Dendritic cell treated with granulocyte-macrophage colony-stimulating factor and Interleukin-4, amounts not matched to agents 40 ng/mL and 50 ng/mL, for 4 days (primary cell): ENCODE results near the gene WDR75.

Experiments used
- H3K27ac Mint-ChIP-seq: one replicate; pipeline ENCODE4 v1.8.0; 2022; ENCODE audit warnings: mild to moderate bottlenecking, mixed read lengths
- H3K27me3 Mint-ChIP-seq: one replicate; pipeline ENCODE4 v1.8.0; 2022; ENCODE audit warnings: mild to moderate bottlenecking, mixed read lengths
- H3K36me3 Mint-ChIP-seq: one replicate; pipeline ENCODE4 v1.8.0; 2022; ENCODE audit warnings: low read depth, mixed read lengths
- H3K4me1 Mint-ChIP-seq: one replicate; pipeline ENCODE4 v1.8.0; 2022; ENCODE audit warnings: low read depth, mixed read lengths
- H3K4me3 Mint-ChIP-seq: one replicate; pipeline ENCODE4 v1.8.0; 2022; ENCODE audit warnings: mild to moderate bottlenecking, moderate library complexity, mixed read lengths
- H3K9me3 Mint-ChIP-seq: one replicate; pipeline ENCODE4 v1.8.0; 2022; ENCODE audit warnings: mixed read lengths
- intact Hi-C: fragments of 100-400 bp; cut with micrococcal nuclease; formaldehyde crosslinking; loops from one replicate; pipeline ENCODE4 v1.15.0; 2022

The WDR75 gene

DNA sequence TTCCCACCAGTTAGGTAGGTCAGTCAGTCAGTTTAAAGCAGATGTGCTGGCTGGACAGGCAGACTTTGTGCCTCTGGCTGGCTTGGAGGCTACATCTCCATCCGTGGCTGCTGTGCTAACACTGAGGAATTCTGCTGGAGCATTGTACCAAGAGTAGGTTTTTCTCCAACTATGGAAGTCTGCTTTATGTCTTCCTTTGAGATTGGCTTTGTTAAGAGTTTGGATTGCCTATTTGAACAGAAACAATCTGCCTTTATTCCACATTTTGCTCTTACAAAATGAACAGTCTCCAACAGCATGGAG, 46.7 kb downstream of the WDR75 start:
- intact Hi-C loops = no loop called here

DNA sequence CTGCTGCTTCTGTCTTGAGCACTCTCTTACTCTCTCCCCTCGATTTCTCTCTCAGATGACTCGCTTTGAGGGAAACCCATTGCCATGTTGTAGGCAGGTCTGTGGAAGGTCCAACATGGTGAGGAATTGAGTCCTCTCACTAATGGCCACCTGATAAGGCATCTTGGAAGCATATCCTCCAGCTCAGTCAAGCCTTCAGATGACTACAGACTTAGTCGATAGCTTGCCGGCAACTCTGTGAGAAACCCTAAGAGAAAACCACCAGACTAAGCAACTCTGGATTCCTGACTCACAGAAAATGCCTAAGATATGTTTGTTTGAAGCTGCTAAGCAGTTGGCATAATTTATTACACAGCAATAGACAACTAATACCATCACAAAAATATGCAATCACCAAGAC, 51.2 kb downstream of the WDR75 start:
- Mint-ChIP-seq H3K36me3 (peaks cover 6% of the 10 kb centered on the region), H3K9me3 (peaks cover 17% of the 10 kb centered on the region), H3K4me1 (no peaks in the 10 kb centered on the region), H3K27me3 (no peaks in the 10 kb centered on the region), H3K27ac (no peak overlapping the region), H3K4me3 (no peak overlapping the region)
- intact Hi-C loops = no loop called here

More for the DNA sequence above, 46.7 kb downstream of the WDR75 start:
- Mint-ChIP-seq H3K4me3 (no peak overlapping the region), H3K9me3 (no peaks in the 10 kb centered on the region), H3K4me1 (no peaks in the 10 kb centered on the region), H3K36me3 (no peaks in the 10 kb centered on the region), H3K27me3 (no peaks in the 10 kb centered on the region), H3K27ac (no peak overlapping the region)

DNA sequence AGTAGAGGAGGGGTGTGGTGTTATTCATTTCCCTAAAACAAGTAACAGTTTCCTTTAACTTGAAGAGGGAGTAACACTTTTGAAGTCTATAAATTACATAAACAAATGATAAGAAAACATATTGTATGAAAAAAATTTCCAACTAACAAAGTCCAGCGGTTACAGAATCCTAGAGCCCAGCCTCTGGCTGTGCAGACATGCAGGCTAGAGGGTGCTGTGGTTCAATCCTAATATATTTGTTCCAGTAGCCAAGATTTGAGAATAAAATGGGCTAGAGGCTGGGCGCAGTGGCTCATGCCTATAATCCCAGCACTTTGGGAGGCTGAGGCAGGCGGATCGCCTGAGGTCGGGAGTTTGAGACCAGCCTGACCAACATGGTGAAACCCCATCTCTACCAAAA, 56.9 kb downstream of the WDR75 start:
- peaks cover 14% of the 10 kb centered on the region for H3K4me1 Mint-ChIP-seq
- peaks cover 6% of the 10 kb centered on the region for H3K36me3 Mint-ChIP-seq
- peak overlapping the region; percentile 20 for H3K27ac Mint-ChIP-seq
- intact Hi-C loops = no loop called here
- no peak overlapping the region for H3K4me3 Mint-ChIP-seq
- no peaks in the 10 kb centered on the region for H3K27me3 Mint-ChIP-seq
- H3K9me3 Mint-ChIP-seq = peaks cover 17% of the 10 kb centered on the region

DNA sequence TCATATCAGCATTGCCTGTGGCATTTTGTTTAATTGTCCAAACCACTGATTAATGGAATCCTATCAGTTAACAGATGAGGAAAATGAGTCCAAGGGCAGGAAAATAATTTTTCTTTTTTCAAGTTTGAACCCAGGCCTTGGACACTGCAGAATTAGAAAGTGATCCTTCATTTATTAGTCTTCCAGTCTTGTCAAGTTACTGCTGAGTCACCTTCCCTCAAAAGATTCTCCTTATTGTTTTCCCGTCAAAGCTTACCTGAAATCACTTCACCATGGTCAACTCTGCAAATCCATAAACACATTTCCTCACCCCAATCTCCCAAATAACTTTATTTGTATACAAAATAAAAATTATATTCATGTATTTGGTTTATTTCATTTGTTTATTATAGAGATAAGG, 57.9 kb downstream of the WDR75 start:
- intact Hi-C loops = no loop called here
- H3K9me3 Mint-ChIP-seq = peaks cover 17% of the 10 kb centered on the region
- no peak overlapping the region for H3K4me3 Mint-ChIP-seq
- H3K36me3 Mint-ChIP-seq = peaks cover 6% of the 10 kb centered on the region
- H3K4me1 Mint-ChIP-seq = peaks cover 14% of the 10 kb centered on the region
- H3K27ac Mint-ChIP-seq = no peak overlapping the region
- H3K27me3 Mint-ChIP-seq = no peaks in the 10 kb centered on the region

DNA sequence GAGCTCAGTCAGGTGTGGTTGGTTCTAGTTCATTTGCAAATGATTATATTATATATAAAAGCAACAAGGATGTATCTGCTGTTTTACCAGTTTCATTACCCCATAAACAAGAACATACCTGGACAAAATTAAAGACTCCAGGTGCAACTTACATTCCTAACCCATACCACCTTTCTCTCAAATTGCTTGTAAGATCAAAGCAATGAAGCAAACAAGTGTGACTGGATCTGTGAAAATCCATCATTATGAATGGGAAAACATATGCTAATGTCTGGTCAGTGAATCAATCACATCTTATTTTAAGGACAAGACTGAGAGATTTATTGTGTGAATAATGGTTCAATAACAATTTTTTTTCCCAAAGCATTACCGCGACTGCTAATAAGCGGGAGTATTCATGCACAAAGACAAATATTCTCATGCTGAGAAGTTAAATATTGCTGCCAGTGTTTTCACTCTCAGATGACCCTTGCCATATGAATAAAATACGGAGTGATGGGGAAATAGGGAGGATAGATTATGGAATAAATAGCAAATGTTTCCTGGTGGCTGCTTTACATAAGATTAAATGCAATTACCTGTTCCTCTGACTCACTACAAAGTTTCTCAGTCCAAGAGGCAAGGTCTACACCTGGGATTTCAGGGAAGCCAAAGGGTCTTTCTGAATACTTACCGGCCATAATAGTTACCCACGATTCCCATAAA, 59.3 kb downstream of the WDR75 start:
- peaks cover 22% of the 10 kb centered on the region for H3K4me1 Mint-ChIP-seq

DNA sequence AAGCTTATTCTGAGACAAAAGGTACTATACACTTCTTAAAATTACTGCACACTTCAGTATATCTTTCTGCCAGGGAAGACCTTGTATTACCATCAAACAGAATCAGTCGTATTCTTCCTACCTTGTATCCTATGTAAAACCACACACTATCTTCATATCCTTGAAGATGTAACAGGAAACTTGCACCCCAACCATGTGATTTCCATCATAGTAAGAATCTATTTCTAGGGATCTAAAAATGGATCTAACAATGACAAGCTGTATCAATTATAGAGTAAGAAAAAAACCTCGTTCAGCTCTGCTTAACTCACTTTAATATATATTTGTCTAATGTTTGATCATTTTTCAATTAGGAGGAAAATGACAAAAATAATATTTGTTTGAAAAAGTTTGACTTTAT, 60.2 kb downstream of the WDR75 start:
- H3K36me3 Mint-ChIP-seq = no peaks in the 10 kb centered on the region
- peaks cover 30% of the 10 kb centered on the region for H3K4me1 Mint-ChIP-seq
- no peaks in the 10 kb centered on the region for H3K27me3 Mint-ChIP-seq
- H3K4me3 Mint-ChIP-seq = no peak overlapping the region
- intact Hi-C loops = no loop called here
- no peak overlapping the region for H3K27ac Mint-ChIP-seq
- H3K9me3 Mint-ChIP-seq = no peaks in the 10 kb centered on the region

More for the DNA sequence above, 59.3 kb downstream of the WDR75 start:
- Mint-ChIP-seq H3K9me3 (peaks cover 3% of the 10 kb centered on the region), H3K36me3 (no peaks in the 10 kb centered on the region), H3K27me3 (no peaks in the 10 kb centered on the region), H3K4me3 (no peak overlapping the region), H3K27ac (no peak overlapping the region)
- intact Hi-C loops = no loop called here

DNA sequence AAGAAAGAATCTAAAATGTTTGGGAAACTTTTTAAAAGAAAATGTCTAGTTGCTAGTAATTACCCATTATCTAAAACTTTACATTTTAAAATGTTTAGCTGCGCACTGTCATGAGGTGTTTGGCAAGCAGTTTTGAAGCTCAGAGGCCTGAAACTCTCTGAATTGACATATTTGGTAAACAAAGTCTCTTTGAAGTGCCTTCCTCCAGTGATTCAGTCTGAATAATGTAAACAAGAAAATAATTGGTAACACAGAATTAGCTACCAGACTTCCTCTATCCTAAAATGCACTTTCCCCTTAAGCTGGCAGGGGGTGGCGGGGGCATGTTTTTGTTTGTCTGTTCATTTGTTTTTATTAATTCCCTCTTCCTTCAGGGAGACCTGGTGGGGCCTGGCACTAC, 61.4 kb downstream of the WDR75 start:
- intact Hi-C loops = no loop called here
- Mint-ChIP-seq H3K36me3 (no peaks in the 10 kb centered on the region), H3K27ac (no peak overlapping the region), H3K27me3 (no peaks in the 10 kb centered on the region), H3K4me3 (no peak overlapping the region), H3K4me1 (peaks cover 33% of the 10 kb centered on the region), H3K9me3 (no peaks in the 10 kb centered on the region)

DNA sequence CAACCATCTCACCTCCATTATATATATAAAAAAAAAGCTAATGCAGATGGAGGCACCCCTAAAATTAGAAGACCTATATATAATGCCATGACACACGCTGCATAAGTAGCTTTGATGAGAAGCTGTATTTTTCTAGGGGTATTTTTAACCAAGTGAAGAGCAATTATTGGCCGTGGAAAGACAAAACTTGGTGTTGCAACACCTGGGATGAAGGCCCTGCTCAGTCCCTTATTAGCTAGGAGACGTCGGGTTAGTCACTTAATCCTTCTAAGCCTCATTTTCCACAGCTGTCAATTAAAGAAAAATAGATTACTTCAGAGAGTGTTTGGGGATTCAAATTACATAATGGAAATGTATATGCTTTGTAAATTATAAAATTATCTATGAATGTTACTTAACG, 63.0 kb downstream of the WDR75 start:
- no peak overlapping the region for H3K27ac Mint-ChIP-seq
- H3K27me3 Mint-ChIP-seq = no peaks in the 10 kb centered on the region
- H3K4me1 Mint-ChIP-seq = peaks cover 36% of the 10 kb centered on the region
- peaks cover 7% of the 10 kb centered on the region for H3K36me3 Mint-ChIP-seq
- H3K9me3 Mint-ChIP-seq = peaks cover 9% of the 10 kb centered on the region
- H3K4me3 Mint-ChIP-seq = no peak overlapping the region
- intact Hi-C loops = no loop called here

DNA sequence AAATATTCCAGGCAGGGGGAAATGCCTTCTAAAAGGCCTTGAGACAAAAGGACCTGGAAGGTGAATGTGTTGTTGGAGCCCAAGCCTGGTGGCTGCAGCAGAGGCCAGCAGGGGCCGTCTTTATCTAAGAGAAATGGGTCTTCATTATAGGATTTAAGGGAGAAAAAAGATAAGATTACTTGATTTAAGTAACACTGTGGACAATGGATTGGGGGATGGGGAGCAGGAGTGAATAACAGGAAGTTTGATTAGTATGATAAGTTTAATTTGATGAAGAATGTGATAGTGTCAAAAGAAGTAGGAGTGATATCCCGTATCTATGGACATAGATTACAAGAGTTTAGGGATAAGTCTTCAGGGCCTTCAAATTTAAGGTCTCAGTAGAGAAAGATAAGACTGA, 64.2 kb downstream of the WDR75 start:
- peak overlapping the region; percentile 13 for H3K27ac Mint-ChIP-seq
- H3K36me3 Mint-ChIP-seq = peaks cover 8% of the 10 kb centered on the region

DNA sequence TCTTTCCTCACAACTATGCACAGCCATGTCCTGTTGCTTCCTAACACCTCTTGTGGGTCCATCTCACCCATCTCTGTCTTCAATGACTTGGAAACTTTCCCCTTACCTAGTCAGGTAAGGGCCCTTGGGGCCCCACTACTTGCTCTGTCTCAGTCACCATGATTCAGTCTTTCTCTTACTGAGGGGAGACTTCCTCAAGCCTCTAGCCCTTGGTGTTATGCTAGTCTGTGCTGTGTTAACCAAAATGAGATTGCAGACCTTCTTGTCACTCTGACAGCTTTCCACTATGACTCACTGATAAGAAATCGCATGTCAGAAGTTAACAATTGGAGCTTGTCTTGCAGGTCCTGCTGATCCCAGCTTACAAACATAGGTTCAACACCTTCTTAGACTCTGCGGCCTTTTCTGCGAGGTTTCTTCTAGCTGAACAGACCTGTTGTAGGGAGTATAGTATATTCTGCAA, 65.3 kb downstream of the WDR75 start:
- Mint-ChIP-seq H3K36me3 (peaks cover 8% of the 10 kb centered on the region), H3K9me3 (peaks cover 23% of the 10 kb centered on the region)
- intact Hi-C loops = no loop called here

More for the DNA sequence above, 64.2 kb downstream of the WDR75 start:
- Mint-ChIP-seq H3K4me3 (no peak overlapping the region), H3K27me3 (no peaks in the 10 kb centered on the region), H3K4me1 (peaks cover 32% of the 10 kb centered on the region), H3K9me3 (peaks cover 20% of the 10 kb centered on the region)
- intact Hi-C loops = no loop called here

DNA sequence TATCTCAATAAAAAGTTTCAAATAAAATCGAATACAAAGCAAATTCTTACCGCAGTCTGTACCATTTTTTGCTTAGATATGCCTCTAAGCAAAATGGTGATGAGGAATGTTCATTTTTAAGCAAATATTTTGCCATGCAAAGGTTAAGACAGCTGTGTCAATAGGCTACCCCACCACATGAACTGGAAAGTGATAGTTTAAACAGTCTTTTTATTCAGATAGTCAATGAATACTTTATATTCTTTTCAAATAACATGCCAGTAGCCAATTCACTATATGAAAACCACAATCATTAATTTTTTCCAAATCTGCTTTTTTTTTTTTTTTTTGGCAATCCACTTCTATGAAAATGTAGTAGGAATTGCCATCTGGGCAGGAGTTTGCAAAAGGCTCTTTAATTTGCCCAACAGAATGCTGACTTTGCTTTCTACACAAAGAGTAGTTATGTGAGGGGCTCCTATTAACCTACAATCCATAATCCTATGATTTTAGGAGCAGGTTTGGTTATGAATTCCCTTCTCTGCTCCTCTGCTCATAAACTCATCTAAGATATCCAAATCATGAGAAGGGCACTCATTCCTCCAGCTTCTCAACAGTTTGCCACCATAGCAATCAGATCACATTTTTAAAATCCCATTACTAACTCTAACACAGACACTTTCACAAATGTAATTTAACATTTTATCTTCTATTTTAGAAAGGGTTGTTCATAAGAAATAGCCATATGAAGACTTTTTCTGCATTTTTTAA, 70.1 kb downstream of the WDR75 start:
- H3K4me3 Mint-ChIP-seq = no peak overlapping the region
- peaks cover 43% of the 10 kb centered on the region for H3K4me1 Mint-ChIP-seq
- H3K27me3 Mint-ChIP-seq = no peaks in the 10 kb centered on the region
- peaks cover 8% of the 10 kb centered on the region for H3K36me3 Mint-ChIP-seq
- H3K27ac Mint-ChIP-seq = no peak overlapping the region
- intact Hi-C loops = no loop called here
- peaks cover 23% of the 10 kb centered on the region for H3K9me3 Mint-ChIP-seq

More for the DNA sequence above, 65.3 kb downstream of the WDR75 start:
- Mint-ChIP-seq H3K4me3 (no peak overlapping the region), H3K4me1 (peaks cover 25% of the 10 kb centered on the region), H3K27me3 (no peaks in the 10 kb centered on the region), H3K27ac (peak overlapping the region; percentile 63)

DNA sequence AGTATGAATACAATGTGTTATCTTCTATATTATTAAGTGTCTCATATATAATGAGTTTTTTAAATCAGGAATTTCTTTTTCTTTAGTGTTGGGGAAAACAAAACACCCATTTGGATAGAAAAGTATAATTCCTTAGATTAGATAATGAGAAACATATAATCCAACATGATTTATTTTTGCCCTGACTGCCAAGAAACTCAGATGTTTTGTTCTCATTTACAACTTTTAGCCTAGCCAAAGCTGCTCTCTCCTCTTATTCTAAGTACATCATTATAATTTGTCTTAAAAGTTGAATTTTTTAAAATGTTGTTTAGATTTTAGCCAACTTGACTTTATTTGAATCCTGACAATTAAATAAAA, 70.7 kb downstream of the WDR75 start:
- Mint-ChIP-seq H3K4me1 (peaks cover 45% of the 10 kb centered on the region), H3K36me3 (peaks cover 9% of the 10 kb centered on the region), H3K27ac (no peak overlapping the region), H3K9me3 (peaks cover 26% of the 10 kb centered on the region), H3K4me3 (no peak overlapping the region), H3K27me3 (no peaks in the 10 kb centered on the region)
- intact Hi-C loops = no loop called here

DNA sequence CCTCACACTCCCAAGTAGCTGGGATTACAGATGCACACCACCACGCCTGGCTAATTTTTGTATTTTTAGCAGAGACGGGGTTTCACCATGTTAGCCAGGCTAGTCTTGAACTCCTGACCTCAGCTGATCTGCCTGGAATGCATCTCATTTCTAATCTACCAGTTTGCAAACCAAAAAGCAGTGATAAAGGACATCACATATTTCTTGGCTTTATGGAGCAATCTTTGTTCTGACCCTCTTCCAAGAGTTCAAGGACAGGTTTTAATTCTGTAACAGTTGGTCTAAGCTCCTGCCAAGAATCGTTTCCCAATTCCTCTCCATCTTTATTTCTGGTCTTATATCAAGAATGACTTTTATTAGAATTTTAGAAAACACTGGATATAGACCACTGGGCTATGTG, 71.6 kb downstream of the WDR75 start:
- Mint-ChIP-seq H3K36me3 (peaks cover 15% of the 10 kb centered on the region), H3K4me3 (no peak overlapping the region), H3K9me3 (peaks cover 35% of the 10 kb centered on the region), H3K27me3 (no peaks in the 10 kb centered on the region), H3K27ac (peak overlapping the region; percentile 67), H3K4me1 (peaks cover 54% of the 10 kb centered on the region)
- intact Hi-C loops = no loop called here

DNA sequence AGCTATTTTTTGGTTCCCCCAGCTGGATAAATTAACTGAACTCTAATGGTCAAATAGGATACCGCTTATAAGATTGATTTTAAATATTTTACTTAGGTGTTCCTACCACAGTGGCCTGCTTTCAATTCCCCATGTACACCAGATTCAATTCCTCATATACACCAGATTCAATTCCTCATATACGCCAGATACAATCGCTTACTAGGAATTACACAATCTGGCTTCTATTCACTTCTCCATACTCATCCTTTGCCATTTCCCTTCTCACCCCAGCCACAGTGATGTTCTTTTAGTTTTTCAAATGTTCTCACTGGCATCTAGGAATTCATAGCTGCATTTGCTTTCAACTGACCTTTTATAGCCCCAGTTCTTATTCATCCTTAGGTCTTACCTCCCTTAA, 72.8 kb downstream of the WDR75 start:
- H3K9me3 Mint-ChIP-seq = peaks cover 31% of the 10 kb centered on the region
- H3K4me3 Mint-ChIP-seq = peak overlapping the region; percentile 44
- peaks cover 57% of the 10 kb centered on the region for H3K4me1 Mint-ChIP-seq
- H3K27ac Mint-ChIP-seq = peak overlapping the region; percentile 67
- H3K36me3 Mint-ChIP-seq = peaks cover 10% of the 10 kb centered on the region
- intact Hi-C loops = loop anchor here (2.0 kb wide), 1 partner anchor 55 kb away; no protein-coding TSS in a partner anchor
- no peaks in the 10 kb centered on the region for H3K27me3 Mint-ChIP-seq
